ENCODE results near the gene ANO5. TPM values are rescaled to one million over a fixed set of nuclear protein-coding genes. Genes with fewer than 3 reads are reported as not detected.

Gene ANO5
- total and polyA plus RNA-seq, 2 donors (not counting 3 experiments of a cell fraction or from before 2014, with no cell fraction given) = 0.32 to 0.46 TPM

DNA sequence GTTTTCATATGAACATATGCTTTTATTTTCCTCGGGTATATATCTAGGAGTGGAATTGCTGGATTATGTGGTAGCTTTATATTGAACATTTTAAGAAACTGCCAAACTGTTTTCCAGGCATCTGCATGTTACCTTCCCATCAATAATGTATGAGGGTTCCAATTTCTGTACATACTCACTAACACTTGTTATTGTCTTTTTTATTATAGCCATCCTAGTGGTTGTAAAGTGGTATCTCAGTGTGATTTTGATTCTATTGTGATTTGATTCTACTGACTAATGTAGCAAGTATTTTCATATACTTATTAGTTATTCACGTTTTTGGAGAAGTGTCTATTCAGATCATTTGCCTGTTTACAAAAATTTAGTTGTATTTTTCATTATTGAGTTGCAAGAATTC is 2.0 kb downstream of the ANO5 start:
- H3K27ac ChIP-seq (ENCODE audit: insufficient read depth, low read depth, low read length) = no peak overlapping the region
- no peaks in the 10 kb centered on the region for H3K9me1 ChIP-seq (replicated peaks; ENCODE audit: control insufficient read depth, extremely low read depth, insufficient read depth, low read length)
- H3K27me3 ChIP-seq (ENCODE audit: control insufficient read depth in 2 of 2, insufficient read depth in 2 of 2, low read length in 2 of 2) = no peaks in the 10 kb centered on the region
- no peaks in the 10 kb centered on the region for H3K79me2 ChIP-seq (ENCODE audit: control insufficient read depth, insufficient read depth, low read length)
- ChIA-PET POLR2A (no interaction called here), CTCF (no interaction called here)
- TF ChIP-seq GATA2 (IDR thresholded peaks at IDR 0.05; ENCODE audit: insufficient read depth, insufficient read length, low read depth, low read length) (no peak), POLR2A (IDR thresholded peaks at IDR 0.05; ENCODE audit: low read depth, low read length) (no peak), MYC (IDR thresholded peaks at IDR 0.05; ENCODE audit: low read depth, low read length) (no peak)
- H3K9ac ChIP-seq (replicated peaks; ENCODE audit: extremely low read depth, insufficient read depth, low read length) = no peak overlapping the region
- no peaks in the 10 kb centered on the region for H3K9me3 ChIP-seq (replicated peaks; ENCODE audit: control insufficient read depth, insufficient read depth, low read length)
- H3K4me1 ChIP-seq (ENCODE audit: control insufficient read depth, extremely low read depth, insufficient read depth, low read length) = peaks cover 6% of the 10 kb centered on the region
- intact Hi-C loops (cut with micrococcal nuclease) = loop anchor here (5.0 kb wide), 1 partner anchor 47 kb away; no protein-coding TSS in a partner anchor
- no peak for DNase-seq (ENCODE audit: low read depth, low spot score)
- dilution Hi-C loops (cut with MboI; ENCODE audit: extremely low pct_ligation_motif_present, low sequenced_read_pairs) = no loop called here
- FAIRE-seq = no peak
- no peaks in the 10 kb centered on the region for H3K36me3 ChIP-seq (ENCODE audit: control insufficient read depth in 2 of 2, extremely low read depth in 1 of 2, insufficient read depth in 2 of 2, low read length in 2 of 2)
- no peaks in the 10 kb centered on the region for H4K20me1 ChIP-seq (replicated peaks; ENCODE audit: control insufficient read depth, extremely low read depth, insufficient read depth, low read length)
- H2AFZ ChIP-seq (ENCODE audit: low read depth, low read length) = no peak overlapping the region
- H3K4me3 ChIP-seq (replicated peaks in 1 of 3; ENCODE audit: insufficient read depth in 1 of 3, low read depth in 1 of 3, low read length in 3 of 3) = no peak overlapping the region
- no TSS peak for BruUV-seq (replicated peaks)
- H3K4me2 ChIP-seq (ENCODE audit: insufficient read depth, low read length) = no peak overlapping the region

DNA sequence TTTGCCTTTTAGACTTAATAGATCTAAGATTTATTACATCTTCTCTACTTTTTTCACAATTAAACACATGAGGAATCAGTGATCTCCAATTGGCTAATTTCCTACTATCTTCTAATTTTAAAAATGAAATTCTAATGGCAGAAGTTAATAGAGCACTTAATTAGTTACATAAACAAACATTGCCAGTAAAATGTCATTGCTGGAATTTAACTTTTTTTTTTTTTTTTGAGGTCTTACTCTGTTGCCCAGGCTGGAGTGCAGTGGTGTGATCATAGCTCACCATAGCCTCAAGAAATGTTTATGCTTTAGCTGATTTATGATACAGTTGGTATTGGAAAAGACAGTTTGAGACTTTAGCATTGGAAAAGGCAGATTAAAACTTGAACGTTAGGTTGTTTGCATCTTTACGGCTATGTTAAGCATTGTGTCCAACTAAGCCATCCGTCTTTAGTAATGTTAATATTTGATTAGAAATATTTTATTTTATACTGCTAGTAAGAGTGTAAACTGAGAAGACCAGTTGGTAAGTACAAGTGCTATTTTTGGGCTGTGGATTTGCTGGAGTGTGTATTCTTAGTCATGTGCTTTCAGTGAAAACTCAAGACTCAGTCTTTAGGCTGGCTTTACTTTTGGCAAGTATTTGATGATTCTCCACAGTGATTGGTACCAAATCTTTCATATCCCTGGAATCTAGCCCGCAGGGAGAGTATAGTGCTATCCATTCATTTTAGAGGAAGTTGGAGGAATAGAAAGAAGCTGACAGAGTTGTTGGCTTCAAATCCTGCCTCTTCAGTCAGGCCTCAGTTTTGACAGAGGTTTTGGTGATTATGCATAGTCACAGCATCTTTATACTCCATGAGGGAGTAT is 4.5 kb downstream of the ANO5 start:
- FAIRE-seq = no peak
- CTCF ChIA-PET = no interaction called here
- POLR2A ChIA-PET = no interaction called here

More for the DNA sequence above, 4.5 kb downstream of the ANO5 start:
- no peaks in the 10 kb centered on the region for H3K79me2 ChIP-seq (ENCODE audit: control insufficient read depth, insufficient read depth, low read length)
- no peaks in the 10 kb centered on the region for H3K27me3 ChIP-seq (ENCODE audit: control insufficient read depth in 2 of 2, insufficient read depth in 2 of 2, low read length in 2 of 2)
- H3K9me1 ChIP-seq (replicated peaks; ENCODE audit: control insufficient read depth, extremely low read depth, insufficient read depth, low read length) = no peaks in the 10 kb centered on the region
- no peak overlapping the region for H3K27ac ChIP-seq (ENCODE audit: insufficient read depth, low read depth, low read length)
- H3K9ac ChIP-seq (replicated peaks; ENCODE audit: extremely low read depth, insufficient read depth, low read length) = no peak overlapping the region
- H3K9me3 ChIP-seq (replicated peaks; ENCODE audit: control insufficient read depth, insufficient read depth, low read length) = no peaks in the 10 kb centered on the region
- BruUV-seq (replicated peaks) = no TSS peak
- H3K4me3 ChIP-seq (replicated peaks in 1 of 3; ENCODE audit: insufficient read depth in 1 of 3, low read depth in 1 of 3, low read length in 3 of 3) = no peak overlapping the region
- no peak for DNase-seq (ENCODE audit: low read depth, low spot score)
- intact Hi-C loops (cut with micrococcal nuclease) (loop anchor here (5.0 kb wide), 1 partner anchor 45 kb away; no protein-coding TSS in a partner anchor), dilution Hi-C loops (cut with MboI; ENCODE audit: extremely low pct_ligation_motif_present, low sequenced_read_pairs) (no loop called here)
- H2AFZ ChIP-seq (ENCODE audit: low read depth, low read length) = no peak overlapping the region
- peaks cover 5% of the 10 kb centered on the region for H3K4me1 ChIP-seq (ENCODE audit: control insufficient read depth, extremely low read depth, insufficient read depth, low read length)
- no peak overlapping the region for H3K4me2 ChIP-seq (ENCODE audit: insufficient read depth, low read length)
- TF ChIP-seq JUN (IDR thresholded peaks at IDR 0.05; ENCODE audit: borderline replicate concordance, insufficient read depth, insufficient read length, low read depth) = no peak
- TF ChIP-seq POLR2AphosphoS5 (IDR thresholded peaks at IDR 0.05; ENCODE audit: insufficient read depth, low read depth, low read length) = no peak
- TF ChIP-seq POLR2A (IDR thresholded peaks at IDR 0.05; ENCODE audit: low read depth, low read length) = no peak
- no peak for TF ChIP-seq GATA2 (IDR thresholded peaks at IDR 0.05; ENCODE audit: insufficient read depth, insufficient read length, low read depth, low read length)
- TF ChIP-seq MYC (IDR thresholded peaks at IDR 0.05; ENCODE audit: low read depth, low read length) = no peak
- no peak for TF ChIP-seq CTCF (IDR thresholded peaks at IDR 0.05; ENCODE audit: extremely low read depth in 1 of 2, insufficient read depth in 1 of 2, low read depth in 1 of 2, low read length in 2 of 2)
- no peak for TF ChIP-seq EZH2 (IDR thresholded peaks at IDR 0.05; ENCODE audit: borderline replicate concordance, low read depth, low read length, severe bottlenecking)
- TF ChIP-seq MAX (IDR thresholded peaks at IDR 0.05; ENCODE audit: insufficient read depth, insufficient read length) = no peak
- TF ChIP-seq FOS (IDR thresholded peaks at IDR 0.05; ENCODE audit: borderline replicate concordance, insufficient read depth, low read length) = no peak
- H4K20me1 ChIP-seq (replicated peaks; ENCODE audit: control insufficient read depth, extremely low read depth, insufficient read depth, low read length) = no peaks in the 10 kb centered on the region
- no peaks in the 10 kb centered on the region for H3K36me3 ChIP-seq (ENCODE audit: control insufficient read depth in 2 of 2, extremely low read depth in 1 of 2, insufficient read depth in 2 of 2, low read length in 2 of 2)
